GM12878 (cell line): Measurements from ENCODE around the gene LSMEM2. TPM values are rescaled to one million over a fixed set of nuclear protein-coding genes. Genes with fewer than 3 reads are reported as not detected.

Source experiments
- ATAC-seq: fragments of 200-7000 bp; cut with Tn5 transposase; 3 replicates; pipeline ENCODE4 v1.9.1; 2020; ENCODE audit warnings: mild to moderate bottlenecking, moderate library complexity
- BruUV-seq: library from RNA; stranded (reverse); fragments of 400-500 nt; replicated peaks from 2 replicates; lab custom pipeline; 2021; lab: Mats Ljungman, UMichigan
- CTCF ChIA-PET: fragments of 300-600 bp; sonication (Branson Sonifier 250); formaldehyde crosslinking; extraction: SDS; loops from one replicate; lab custom pipeline; 2021; ENCODE audit warnings: inconsistent platforms; lab: Yijun Ruan, JAX
- POLR2A ChIA-PET: fragments of 350-600 bp; formaldehyde crosslinking; extraction: SDS; loops from one replicate; lab custom pipeline; 2021; ENCODE audit warnings: inconsistent platforms; lab: Charles Lee
- RAD21 ChIA-PET: fragments of 300-600 bp; sonication (Branson Sonifier 250); formaldehyde crosslinking; loops from one replicate; lab custom pipeline; 2023; ENCODE audit warnings: antibody characterized with exemption; ENCODE audit not compliant: unreplicated experiment; lab: Charles Lee
- SMC1A ChIA-PET: fragments of 300-600 bp; sonication (Branson Sonifier 250); formaldehyde crosslinking; loops from one replicate; lab custom pipeline; 2023; ENCODE audit not compliant: unreplicated experiment, uncharacterized antibody; lab: Charles Lee
- DNase-seq: peaks from one replicate; pipeline ENCODE4 v3.0.0-alpha.2; 2011; ENCODE audit warnings: low read depth, low spot score
- FAIRE-seq: peaks from 3 replicates; lab custom pipeline; 2011; peaks lifted over from hg19 to GRCh38; lab: Jason Lieb, UNC
- H2AFZ ChIP-seq: 2 replicates; pipeline ENCODE4 v1.6.0; 2011; ENCODE audit warnings: low read depth, low read length, control low read depth; ENCODE audit not compliant: control insufficient read depth
- H3K27ac ChIP-seq: 2 replicates; pipeline ENCODE4 v1.5.1; 2011; ENCODE audit warnings: control low read depth; ENCODE audit not compliant: control insufficient read depth, insufficient read depth
- H3K27me3 ChIP-seq, 2 experiments: replicated peaks in 1 of 2; 2 replicates each; pipeline versions ENCODE4 v1.6.0 to v1.6.1; 2011; ENCODE audit warnings: low read length in 1 of 2; ENCODE audit not compliant: control insufficient read depth in 2 of 2, insufficient read depth in 2 of 2
- H3K36me3 ChIP-seq, 2 experiments: 2 replicates each; pipeline ENCODE4 v1.5.1; 2011; ENCODE audit warnings: low read length in 1 of 2; ENCODE audit not compliant: control insufficient read depth in 2 of 2, insufficient read depth in 2 of 2
- H3K4me1 ChIP-seq: 2 replicates; pipeline ENCODE4 v1.6.1; 2011; ENCODE audit warnings: mild to moderate bottlenecking, low read length, moderate library complexity, mixed read lengths; ENCODE audit not compliant: control insufficient read depth, insufficient read depth
- H3K4me2 ChIP-seq: 2 replicates; pipeline ENCODE4 v1.6.0; 2011; ENCODE audit warnings: control low read depth; ENCODE audit not compliant: control insufficient read depth, insufficient read depth
- H3K4me3 ChIP-seq: fragments of 200-600 bp; sonication (generic); 2 replicates; pipeline ENCODE4 v1.5.1; 2016
- H3K79me2 ChIP-seq: 2 replicates; pipeline ENCODE4 v1.6.0; 2011; ENCODE audit warnings: low read length; ENCODE audit not compliant: control insufficient read depth, insufficient read depth
- H3K9ac ChIP-seq: 2 replicates; pipeline ENCODE4 v1.8.0; 2011; ENCODE audit warnings: low read length, control low read depth, mixed read lengths; ENCODE audit not compliant: control insufficient read depth, insufficient read depth
- H3K9me3 ChIP-seq: replicated peaks from 3 replicates; pipeline ENCODE4 v1.5.1; 2011; ENCODE audit warnings: mild to moderate bottlenecking, low read length; ENCODE audit not compliant: control insufficient read depth, insufficient read depth
- H4K20me1 ChIP-seq: 2 replicates; pipeline ENCODE4 v1.6.0; 2011; ENCODE audit not compliant: control insufficient read depth, insufficient read depth
- FOXM1 ChIP-seq: IDR thresholded peaks from 2 replicates; pipeline ENCODE4 v1.6.1; 2012; ENCODE audit warnings: low read depth, mild to moderate bottlenecking, inconsistent platforms, low read length, moderate library complexity
- HCFC1 ChIP-seq: fragments of 150-350 bp; IDR thresholded peaks from 2 replicates; pipeline ENCODE4 v1.6.1; 2014; ENCODE audit warnings: low read length
- MTA3 ChIP-seq: IDR thresholded peaks from 2 replicates; pipeline ENCODE4 v1.6.1; 2012; ENCODE audit warnings: low read length, inconsistent platforms, borderline replicate concordance
- MYC ChIP-seq: IDR thresholded peaks from 2 replicates; pipeline ENCODE4 v1.6.1; 2011; ENCODE audit warnings: mild to moderate bottlenecking, low read length, moderate library complexity, inconsistent platforms; ENCODE audit not compliant: insufficient read depth, insufficient replicate concordance, insufficient read length, severe bottlenecking
- NRF1 ChIP-seq: conservative IDR thresholded peaks from 2 replicates; pipeline ENCODE4 v1.6.1; 2011; ENCODE audit warnings: mild to moderate bottlenecking, low read depth, low read length, improper control_type of control experiment
- RAD21 ChIP-seq: IDR thresholded peaks from 2 replicates; pipeline ENCODE4 v1.6.1; 2011; ENCODE audit warnings: mild to moderate bottlenecking, low read depth, low read length, moderate library complexity; ENCODE audit not compliant: insufficient read depth
- ZNF592 ChIP-seq: fragments of 450-650 bp; IDR thresholded peaks from 2 replicates; pipeline ENCODE4 v1.6.1; 2017; ENCODE audit warnings: mild to moderate bottlenecking, moderate library complexity
- WGBS: methylation state at CpG from one replicate; pipeline ENCODE4 v1.1.6; 2016; ENCODE audit warnings: low lambda C conversion rate; ENCODE audit not compliant: insufficient replicate concordance, insufficient coverage; ENCODE audit errors: missing lambda C conversion rate; 5-methylcytosine and 5-hydroxymethylcytosine counted together
- in situ Hi-C: fragments of 300-500 bp; cut with MboI; formaldehyde crosslinking; loops from 9 replicates; pipeline ENCODE4 v1.14.3; 2018; ENCODE audit warnings: mixed read lengths
- intact Hi-C: fragments of 100-400 bp; cut with micrococcal nuclease; formaldehyde crosslinking; loops from one replicate; pipeline ENCODE4 v1.14.2; 2022; ENCODE audit not compliant: unreplicated experiment
- polyA plus RNA-seq, 11 experiments: library from polyadenylated mRNA; depleted of rRNA in 4 of 11; unstranded in 6 of 11; stranded (reverse) in 5 of 11; fragments of >200 nt; fragmentation: Nextera tagmentation in 4 of 11; fragmentation: Illumina TruSeq in 1 of 11; extraction: Ambion mirVana in 4 of 11; extraction: Trizol in 1 of 11; gene quantifications; 1 replicate in 1 of 11; 2 replicates in 10 of 11; pipeline versions ENCODE4 v1.2.1 to v1.2.3, GENCODE V29; 2011 to 2016; ENCODE audit warnings: inconsistent platforms in 2 of 11, missing spikeins in 2 of 11, low read depth in 1 of 11
- total RNA-seq, 4 experiments: library from RNA; depleted of rRNA in 3 of 4; stranded (reverse); fragments of >200 nt in 3 of 4; fragmentation: Illumina TruSeq in 1 of 4; extraction: Trizol in 1 of 4; gene quantifications; 2 replicates each; pipeline versions ENCODE4 v1.2.1 to v1.2.3, GENCODE V29; 2013 to 2021

Gene LSMEM2
- total and polyA plus RNA-seq, 10 of the 15 experiments (the other 5 are each of a cell fraction or from before 2014, with no cell fraction given) = 0.17 TPM; not detected in 9

DNA sequence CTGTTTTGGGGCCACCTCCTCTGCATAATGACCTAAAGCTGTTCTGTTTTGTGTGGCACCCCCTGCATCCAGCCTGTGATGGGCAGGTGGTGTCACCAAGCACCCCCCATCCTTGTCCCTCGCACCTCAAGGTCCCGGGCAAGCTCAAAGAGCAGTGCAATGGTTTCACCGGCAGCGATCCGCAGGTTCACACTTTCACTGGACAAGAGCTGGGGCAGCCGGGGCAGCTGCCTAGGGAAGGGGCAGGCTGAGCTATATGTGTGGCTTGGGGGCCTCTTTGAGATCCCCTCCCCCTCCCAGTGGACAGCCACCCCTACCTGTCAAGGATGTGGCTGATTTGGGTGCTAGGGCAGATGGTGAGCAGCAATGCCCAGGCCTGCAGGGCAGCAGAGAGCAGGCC, 10.2 kb downstream of the LSMEM2 start:
- intact Hi-C loops (no loop called here), in situ Hi-C loops (no loop called here)
- Histone ChIP-seq H3K36me3 (peaks cover 0 to 28% of the 10 kb centered on the region in 2 experiments; a peak in 3 of 4 replicates), H4K20me1 (no peaks in the 10 kb centered on the region), H3K27ac (no peak overlapping the region), H2AFZ (no peak overlapping the region), H3K4me2 (no peak overlapping the region), H3K4me1 (peaks cover 3% of the 10 kb centered on the region; the same call in 1 of the 2 replicates), H3K9ac (no peak overlapping the region), H3K4me3 (no peak overlapping the region), H3K27me3 (no peaks in the 10 kb centered on the region), H3K9me3 (no peaks in the 10 kb centered on the region), H3K79me2 (peaks cover 21% of the 10 kb centered on the region)
- TF ChIP-seq MTA3 (no peak), HCFC1 (no peak), RAD21 (no peak), NRF1 (no peak), FOXM1 (no peak), ZNF592 (no peak), MYC (no peak)
- ChIA-PET SMC1A (no interaction called here), POLR2A (no interaction called here), CTCF (no interaction called here), RAD21 (no interaction called here)
- ATAC-seq (no peak), DNase-seq (no peak), FAIRE-seq (no peak)
- WGBS = 97% methylated on average over 6 of the region's 6 CpGs
- no TSS peak for BruUV-seq
